ENCODE measurements around the gene GCN1.

GCN1 gene

GRCh38 chr12:120139958-120140357 is 54.6 kb downstream of the GCN1 start:
- no peak for TF ChIP-seq ZNF658 (tag by site-specific recombination; IDR thresholded peaks at IDR 0.05)
- TF ChIP-seq ZNF488 (tag by site-specific recombination; IDR thresholded peaks at IDR 0.05): no peak
- TF ChIP-seq ZNF548 (tag by site-specific recombination; IDR thresholded peaks at IDR 0.05): no peak
- no peak for TF ChIP-seq ZNF114 (tag by site-specific recombination; IDR thresholded peaks at IDR 0.05)
- ChIA-PET CTCF (interaction anchor here (1.0 kb wide), 1 partner anchor 151 kb away, joined by 3 read pairs; the partner anchor contains the start of gene BICDL1), POLR2A (no interaction called here)
- Histone ChIP-seq H3K4me3 (ENCODE audit: low read depth, low read length) (no peak overlapping the region), H3K4me1 (ENCODE audit: control insufficient read depth, insufficient read depth, low read length) (no peaks in the 10 kb centered on the region), H3K27ac (ENCODE audit: extremely low read depth, low read depth, low read length) (no peak overlapping the region), H3K36me3 (ENCODE audit: control insufficient read depth in 2 of 2, insufficient read depth in 1 of 2, low read length in 2 of 2) (peaks cover 61 to 96% of the 10 kb centered on the region in 2 experiments), H3K9me3 (ENCODE audit: control insufficient read depth, insufficient read depth, low read depth, low read length) (no peaks in the 10 kb centered on the region)

- Histone ChIP-seq H3K4me1 (ENCODE audit: control insufficient read depth, insufficient read depth, low read length) (no peaks in the 10 kb centered on the region), H3K9me3 (ENCODE audit: control insufficient read depth, insufficient read depth, low read depth, low read length) (no peaks in the 10 kb centered on the region), H3K4me3 (ENCODE audit: low read depth, low read length) (no peak overlapping the region), H3K36me3 (ENCODE audit: control insufficient read depth in 2 of 2, insufficient read depth in 1 of 2, low read length in 2 of 2) (peaks cover 55 to 97% of the 10 kb centered on the region in 2 experiments), H3K27ac (ENCODE audit: extremely low read depth, low read depth, low read length) (no peak overlapping the region)
- ChIA-PET CTCF (no interaction called here), POLR2A (no interaction called here)
- TF ChIP-seq SCRT2 (tag by site-specific recombination; IDR thresholded peaks at IDR 0.05): 0 out of 2 replicates have a peak, but pooled peaks have one; percentile 8
- TF ChIP-seq INSM2 (tag by site-specific recombination; IDR thresholded peaks at IDR 0.05): no peak
Observed at GRCh38 chr12:120138366-120138765, 56.1 kb downstream of the GCN1 start.

- Histone ChIP-seq H3K4me3 (ENCODE audit: low read depth, low read length) (no peak overlapping the region), H3K9me3 (ENCODE audit: control insufficient read depth, insufficient read depth, low read depth, low read length) (no peaks in the 10 kb centered on the region), H3K27ac (ENCODE audit: extremely low read depth, low read depth, low read length) (no peak overlapping the region), H3K4me1 (ENCODE audit: control insufficient read depth, insufficient read depth, low read length) (no peaks in the 10 kb centered on the region), H3K36me3 (ENCODE audit: control insufficient read depth in 2 of 2, insufficient read depth in 1 of 2, low read length in 2 of 2) (peaks cover 50 to 98% of the 10 kb centered on the region in 2 experiments)
- CTCF ChIA-PET: no interaction called here
- no peak for TF ChIP-seq RBAK (tag by site-specific recombination; IDR thresholded peaks at IDR 0.05)
- TF ChIP-seq ZBTB20 (tag by site-specific recombination; IDR thresholded peaks at IDR 0.05): no peak
- TF ChIP-seq ZNF670 (tag by site-specific recombination; IDR thresholded peaks at IDR 0.05; ENCODE audit: low read depth): no peak
- TF ChIP-seq ZNF148 (tag by site-specific recombination; IDR thresholded peaks at IDR 0.05; ENCODE audit: borderline replicate concordance): no peak
- no peak for TF ChIP-seq ZEB2 (tag by site-specific recombination; IDR thresholded peaks at IDR 0.05)
- TF ChIP-seq GLIS1 (tag by site-specific recombination; IDR thresholded peaks at IDR 0.05): no peak
- no peak for TF ChIP-seq ZBTB26 (tag by site-specific recombination; optimal IDR thresholded peaks at IDR 0.05)
- TF ChIP-seq ZNF561 (tag by site-specific recombination; IDR thresholded peaks at IDR 0.05; ENCODE audit: borderline replicate concordance): no peak
- no peak for TF ChIP-seq ZNF211 (tag by site-specific recombination; IDR thresholded peaks at IDR 0.05; ENCODE audit: low read depth)
- no peak for TF ChIP-seq ZSCAN5A (tag by site-specific recombination; IDR thresholded peaks at IDR 0.05)
- TF ChIP-seq ZNF274 (IDR thresholded peaks at IDR 0.05; ENCODE audit: low read length): no peak
- TF ChIP-seq ZNF274 (tag by site-specific recombination; IDR thresholded peaks at IDR 0.05; ENCODE audit: borderline replicate concordance): no peak
- POLR2A ChIA-PET: interaction anchor here (1.7 kb wide), 1 partner anchor 63 kb away, joined by 8 read pairs; the partner anchor contains the start of gene RPLP0
Observed at GRCh38 chr12:120137833-120138232, 56.7 kb downstream of the GCN1 start.
